ENCODE data around the gene LAD1. TPM values are rescaled to one million over a fixed set of nuclear protein-coding genes. Genes with fewer than 3 reads are reported as not detected.
A peak's percentile ranks its signal among the peaks of the same experiment; 100 is the strongest.

LAD1 gene, protein sequence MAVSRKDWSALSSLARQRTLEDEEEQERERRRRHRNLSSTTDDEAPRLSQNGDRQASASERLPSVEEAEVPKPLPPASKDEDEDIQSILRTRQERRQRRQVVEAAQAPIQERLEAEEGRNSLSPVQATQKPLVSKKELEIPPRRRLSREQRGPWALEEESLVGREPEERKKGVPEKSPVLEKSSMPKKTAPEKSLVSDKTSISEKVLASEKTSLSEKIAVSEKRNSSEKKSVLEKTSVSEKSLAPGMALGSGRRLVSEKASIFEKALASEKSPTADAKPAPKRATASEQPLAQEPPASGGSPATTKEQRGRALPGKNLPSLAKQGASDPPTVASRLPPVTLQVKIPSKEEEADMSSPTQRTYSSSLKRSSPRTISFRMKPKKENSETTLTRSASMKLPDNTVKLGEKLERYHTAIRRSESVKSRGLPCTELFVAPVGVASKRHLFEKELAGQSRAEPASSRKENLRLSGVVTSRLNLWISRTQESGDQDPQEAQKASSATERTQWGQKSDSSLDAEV
- total RNA-seq = not detected in 2 replicates

GRCh38 chr1:201399018-201399351 is at the start of gene LAD1:
TSS of gene LAD1 (minus strand) at chr1:201399324. CDS start at chr1:201399306, 18 bp downstream.
- no peak for DNase-seq (ENCODE audit: low read depth in 2 of 2)

DNA sequence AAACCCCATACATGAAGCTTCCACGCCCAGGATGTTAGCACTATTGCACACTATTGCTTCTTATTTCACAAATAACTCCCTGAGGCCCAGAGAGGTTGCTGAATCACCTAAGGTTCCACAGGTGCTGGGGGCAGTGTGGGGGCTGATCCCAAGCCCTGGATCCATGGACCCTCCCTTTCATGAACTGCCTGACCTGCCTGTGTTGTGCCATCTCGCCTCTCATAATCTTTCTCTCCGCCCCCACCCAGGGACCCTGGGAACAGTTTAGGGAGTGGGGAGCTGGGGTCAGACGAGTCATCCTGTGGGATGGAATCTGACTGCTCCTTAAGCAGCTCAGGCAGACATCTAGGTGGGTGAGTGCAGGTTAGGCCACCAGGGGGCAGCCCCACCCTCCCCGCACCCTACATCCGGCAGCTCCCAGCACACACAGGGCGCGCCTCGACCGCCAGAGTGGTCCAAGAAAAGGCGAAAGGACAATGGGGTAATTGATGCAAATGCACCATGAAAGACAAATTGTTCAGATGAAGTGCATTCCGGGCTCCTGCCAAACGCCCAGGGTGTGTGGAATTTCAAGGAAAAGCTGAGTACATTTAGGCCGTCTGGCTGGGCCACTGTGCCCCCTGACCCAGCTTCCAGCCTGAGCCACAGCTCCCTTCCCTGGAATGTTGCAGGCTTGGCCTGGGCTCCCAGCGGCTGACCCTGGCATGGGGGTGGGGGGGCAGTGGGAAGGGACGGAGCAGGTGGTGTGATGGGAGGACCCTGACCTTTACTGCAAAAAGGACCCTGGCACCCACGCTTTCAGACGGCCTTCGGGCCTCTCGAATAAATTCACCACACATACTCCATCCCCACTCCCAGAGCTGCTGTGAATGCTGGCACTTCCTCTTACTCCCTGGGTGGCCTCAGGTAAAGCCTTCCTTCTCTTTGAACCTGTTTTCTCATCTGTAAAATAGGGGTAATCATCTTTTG is 49.1 kb upstream of the LAD1 start:
- DNase-seq (ENCODE audit: low read depth in 2 of 2) = peak; percentile 58 to 78

DNA sequence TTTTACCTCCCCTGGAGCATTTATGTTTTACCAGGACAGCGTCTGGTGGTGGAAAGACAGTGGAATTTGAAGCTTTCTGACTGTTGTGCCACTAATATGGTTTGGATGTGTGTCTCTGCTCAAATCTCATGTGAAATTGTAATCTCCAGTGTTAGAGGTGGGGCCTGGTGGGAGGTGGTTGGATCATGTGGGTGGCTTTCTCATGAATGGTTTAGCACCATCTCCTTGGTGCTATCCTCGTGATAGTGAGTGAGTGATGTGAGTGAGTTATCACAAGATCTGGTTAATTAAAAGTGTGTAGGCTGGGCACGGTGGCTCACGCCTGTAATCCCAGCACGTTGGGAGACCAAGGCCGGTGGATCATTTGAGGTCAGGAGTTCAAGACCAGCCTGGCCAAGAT is 46.2 kb upstream of the LAD1 start:
- DNase-seq (ENCODE audit: low read depth in 2 of 2) = no peak

- peak in 1 of 2 donors; percentile 58 for DNase-seq (ENCODE audit: low read depth in 2 of 2)
These were observed 45.7 kb upstream of the LAD1 start for GRCh38 chr1:201444792-201445191.

DNA sequence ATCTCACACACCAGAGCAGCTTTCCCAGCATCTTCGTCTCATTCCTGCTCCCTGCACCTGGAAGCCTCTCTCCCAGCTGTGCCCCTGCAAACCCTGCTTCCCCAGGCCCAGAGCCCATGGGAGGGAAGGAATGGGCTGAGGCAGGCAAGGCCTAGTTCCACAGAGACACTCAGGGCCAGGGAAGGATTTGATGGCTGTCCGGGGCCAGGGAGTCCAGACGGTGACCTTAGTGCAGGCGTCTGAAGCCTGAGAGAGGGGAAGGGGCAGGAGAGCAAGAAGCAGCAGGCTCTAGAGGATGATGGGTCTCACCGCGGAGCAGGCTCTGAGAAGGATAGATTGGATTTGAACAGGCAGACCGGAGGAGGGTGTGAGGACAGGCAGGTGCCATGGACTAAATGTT is 44.6 kb upstream of the LAD1 start:
- no peak for DNase-seq (ENCODE audit: low read depth in 2 of 2)

GRCh38 chr1:201436969-201437368 is 37.8 kb upstream of the LAD1 start:
- DNase-seq (ENCODE audit: low read depth in 2 of 2) = no peak

DNA sequence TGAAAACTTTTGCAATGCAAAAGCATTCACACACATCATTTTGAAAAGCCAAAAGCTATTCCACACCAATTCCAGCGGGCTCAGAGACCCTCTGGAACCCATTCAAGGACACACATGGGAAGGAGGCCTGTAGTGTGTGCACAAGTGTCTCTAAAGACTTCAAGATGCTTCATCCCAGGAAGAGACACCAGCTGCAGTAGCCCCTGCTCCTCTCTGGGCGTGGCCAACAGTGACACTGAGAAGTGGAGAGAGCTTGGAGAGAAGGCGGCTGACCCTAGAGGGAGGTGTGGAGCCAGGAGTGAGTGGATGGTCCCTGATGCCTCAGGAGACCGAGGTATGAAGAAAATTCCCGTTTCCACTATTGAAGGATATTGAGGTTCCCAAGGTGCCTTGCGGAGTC is 37.3 kb upstream of the LAD1 start:
- no peak for DNase-seq (ENCODE audit: low read depth in 2 of 2)

GRCh38 chr1:201434266-201434665 is 35.1 kb upstream of the LAD1 start:
- DNase-seq (ENCODE audit: low read depth in 2 of 2) = no peak

DNA sequence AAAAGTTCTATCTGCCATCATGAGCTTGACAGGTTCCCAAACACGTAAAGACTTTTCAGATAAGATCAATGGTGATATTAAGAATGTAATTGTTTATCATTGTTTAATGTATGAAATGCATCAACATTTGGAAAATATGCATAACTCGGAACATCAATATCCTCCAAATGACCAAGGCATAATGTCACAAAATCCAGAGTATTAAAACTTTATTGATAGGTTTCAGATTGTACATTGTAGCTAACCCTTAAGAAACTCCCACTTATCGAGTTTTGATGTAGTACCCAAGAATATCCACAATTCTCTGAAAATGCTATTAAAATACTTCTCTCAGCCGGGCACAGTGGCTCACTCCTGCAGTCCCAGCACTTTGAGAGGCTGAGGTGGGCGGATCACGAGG is 34.5 kb upstream of the LAD1 start:
- DNase-seq (ENCODE audit: low read depth in 2 of 2) = no peak

- no peak for DNase-seq (ENCODE audit: low read depth in 2 of 2)
These were observed 31.7 kb upstream of the LAD1 start for GRCh38 chr1:201430776-201431175.

DNA sequence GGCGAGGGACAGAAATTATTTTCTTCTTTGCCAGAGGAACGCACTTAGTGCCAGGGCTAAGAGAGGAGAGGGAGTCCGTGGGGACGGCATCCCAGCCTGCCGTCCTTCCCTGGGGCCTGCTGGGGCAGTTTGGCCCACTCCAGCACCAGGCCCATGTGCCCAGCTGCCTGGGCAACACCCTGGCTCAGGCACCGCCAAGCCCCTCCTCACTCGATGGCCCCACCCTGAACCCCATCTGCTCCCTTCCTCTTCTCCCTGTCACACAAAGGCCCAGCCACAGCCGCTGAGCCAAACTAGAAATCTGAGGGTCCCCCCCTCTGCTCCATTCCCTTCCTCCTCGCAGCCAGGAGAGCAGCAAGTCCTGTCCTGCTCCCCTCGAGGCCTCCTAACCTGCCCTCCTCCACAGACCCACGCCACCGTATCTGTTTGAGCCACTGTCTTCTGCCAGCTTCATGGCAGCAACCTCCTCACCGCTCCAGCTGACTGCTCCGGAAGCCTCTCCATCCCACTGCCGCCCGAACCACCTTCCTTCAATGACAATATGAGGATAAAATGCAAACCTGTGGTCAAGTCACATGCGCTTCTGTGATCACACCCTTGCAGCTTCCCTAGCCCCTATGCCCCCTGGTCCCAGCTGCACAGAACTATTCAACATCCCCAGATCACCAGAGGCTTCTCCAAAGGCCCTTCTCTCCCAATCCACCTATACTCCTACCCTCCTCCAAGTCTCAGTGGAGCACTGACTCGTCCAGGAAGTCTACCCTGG is 30.8 kb upstream of the LAD1 start:
- DNase-seq (ENCODE audit: low read depth in 2 of 2) = no peak

DNA sequence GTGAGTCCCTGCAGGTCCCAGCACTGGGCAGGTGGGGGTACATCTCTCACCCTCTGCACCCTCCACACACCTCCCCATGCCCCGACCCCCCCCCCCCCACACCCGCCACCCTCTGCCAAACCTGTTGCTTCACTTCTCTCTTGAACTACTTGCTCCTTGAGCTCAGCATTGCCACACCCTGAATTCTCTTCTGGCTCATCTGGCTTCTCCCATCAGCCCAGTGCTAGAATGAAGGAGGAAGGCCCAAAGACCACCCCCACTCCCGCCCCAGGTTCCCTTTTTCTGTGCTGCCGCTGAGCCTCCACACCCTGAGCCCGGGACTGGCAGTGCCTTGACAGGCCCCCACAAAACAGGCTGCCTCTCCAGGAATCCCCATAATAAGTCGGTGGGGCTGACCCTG is 28.8 kb upstream of the LAD1 start:
- no peak for DNase-seq (ENCODE audit: low read depth in 2 of 2)

- DNase-seq (ENCODE audit: low read depth in 2 of 2) = no peak
These were observed 27.6 kb upstream of the LAD1 start for GRCh38 chr1:201426479-201427310.

DNA sequence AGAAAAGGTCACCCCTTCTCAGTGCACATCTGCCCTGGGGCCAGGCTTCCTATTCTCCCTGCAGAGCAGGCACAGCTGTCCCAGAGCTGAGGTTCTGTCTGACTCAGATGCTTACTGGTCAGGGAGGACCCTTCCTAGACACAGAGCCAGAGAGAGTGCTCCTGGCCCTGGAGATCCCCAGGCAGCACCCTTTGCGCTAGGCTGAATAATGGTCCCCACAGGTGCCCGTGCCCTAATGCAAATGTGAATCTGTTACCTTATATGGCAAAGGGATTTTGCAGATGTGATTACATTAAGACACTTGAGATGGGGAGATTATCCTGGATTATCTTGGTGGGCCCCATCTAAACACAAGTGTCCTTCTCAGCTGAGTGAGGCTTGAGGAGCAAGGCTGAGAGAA is 25.0 kb upstream of the LAD1 start:
- DNase-seq (ENCODE audit: low read depth in 2 of 2) = no peak

- no peak for DNase-seq (ENCODE audit: low read depth in 2 of 2)
These were observed 24.5 kb upstream of the LAD1 start for GRCh38 chr1:201423655-201424054.

GRCh38 chr1:201422436-201423030 is 23.4 kb upstream of the LAD1 start:
- DNase-seq (ENCODE audit: low read depth in 2 of 2) = no peak

GRCh38 chr1:201422026-201422425 is 22.9 kb upstream of the LAD1 start:
- DNase-seq (ENCODE audit: low read depth in 2 of 2) = no peak

- DNase-seq (ENCODE audit: low read depth in 2 of 2) = no peak
These were observed 21.9 kb upstream of the LAD1 start for GRCh38 chr1:201421041-201421440.

- DNase-seq (ENCODE audit: low read depth in 2 of 2) = no peak
These were observed 21.5 kb upstream of the LAD1 start for GRCh38 chr1:201420608-201421002.

Measured in lung microvascular endothelial cell (primary cell).